NCI-H1417 treated with DMSO at 0.1 percent for 48 hours (cell line): ENCODE measurements around the gene GPR101.
A peak's percentile ranks its signal among the peaks of the same experiment; 100 is the strongest.

Experiments used
- DNase-seq: peaks from one replicate; lab custom pipeline; 2025; lab: John Stamatoyannopoulos, UW

GPR101 gene, protein sequence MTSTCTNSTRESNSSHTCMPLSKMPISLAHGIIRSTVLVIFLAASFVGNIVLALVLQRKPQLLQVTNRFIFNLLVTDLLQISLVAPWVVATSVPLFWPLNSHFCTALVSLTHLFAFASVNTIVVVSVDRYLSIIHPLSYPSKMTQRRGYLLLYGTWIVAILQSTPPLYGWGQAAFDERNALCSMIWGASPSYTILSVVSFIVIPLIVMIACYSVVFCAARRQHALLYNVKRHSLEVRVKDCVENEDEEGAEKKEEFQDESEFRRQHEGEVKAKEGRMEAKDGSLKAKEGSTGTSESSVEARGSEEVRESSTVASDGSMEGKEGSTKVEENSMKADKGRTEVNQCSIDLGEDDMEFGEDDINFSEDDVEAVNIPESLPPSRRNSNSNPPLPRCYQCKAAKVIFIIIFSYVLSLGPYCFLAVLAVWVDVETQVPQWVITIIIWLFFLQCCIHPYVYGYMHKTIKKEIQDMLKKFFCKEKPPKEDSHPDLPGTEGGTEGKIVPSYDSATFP

DNA sequence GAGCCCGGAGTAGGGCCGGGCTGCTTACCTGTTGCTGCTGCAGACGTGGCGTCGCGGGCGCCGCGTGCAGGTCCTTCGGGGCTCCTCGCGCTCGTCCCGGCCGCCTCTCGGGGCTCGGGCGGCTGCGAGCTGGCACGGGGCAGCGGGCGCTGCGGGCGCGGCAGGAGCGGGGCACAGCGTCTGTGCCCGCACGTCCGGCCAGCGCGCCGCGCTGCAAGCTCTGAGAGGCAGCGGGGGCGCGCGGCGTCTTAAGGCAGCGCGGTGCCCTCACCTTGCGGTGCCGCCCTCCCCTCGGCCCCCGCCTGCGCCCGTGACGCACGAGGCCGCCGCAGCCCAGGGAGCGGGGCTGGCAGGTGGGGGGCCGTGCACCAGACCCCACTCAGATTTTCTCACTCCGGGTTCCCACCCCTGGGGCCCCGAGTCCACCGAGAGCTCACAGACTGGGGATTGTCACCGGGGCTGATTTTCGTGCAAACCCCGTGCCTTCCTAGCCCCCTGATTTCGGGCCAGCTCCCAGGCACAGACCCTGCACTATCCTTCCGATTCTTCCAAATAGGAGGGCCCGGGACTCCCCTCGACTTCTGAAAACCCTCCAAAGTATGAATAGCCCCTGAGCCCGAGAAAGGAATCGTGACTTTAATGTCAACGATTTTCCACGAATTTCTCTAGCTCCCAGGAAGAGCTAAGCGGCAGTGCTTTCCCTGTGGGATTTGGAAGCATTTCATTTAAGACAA, at the start of gene GPR101:
Gene GPR101, minus strand, starts transcription at position 222 of the 734 bp plus-strand sequence. CDS start 2,321 bp downstream, outside the sequence.
- no peak for DNase-seq

DNA sequence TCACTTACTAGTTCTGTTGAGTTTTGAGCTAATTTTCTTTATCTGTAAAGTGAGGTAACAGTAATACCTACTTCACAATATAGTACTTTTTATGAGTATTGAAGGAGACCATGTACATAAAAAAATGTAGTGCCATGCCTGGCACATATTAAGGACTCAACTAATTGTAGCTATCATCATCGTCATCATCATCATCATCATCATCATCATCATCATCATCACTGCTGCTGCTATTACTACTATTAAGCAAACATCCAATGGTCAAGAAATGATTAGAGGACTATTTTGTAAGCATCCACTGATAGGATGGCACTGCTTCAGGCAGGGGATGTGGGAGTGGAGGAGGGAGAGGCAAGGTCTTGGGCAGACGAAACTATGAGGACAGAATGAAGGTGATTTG, 47.4 kb upstream of the GPR101 start:
- no peak for DNase-seq

DNA sequence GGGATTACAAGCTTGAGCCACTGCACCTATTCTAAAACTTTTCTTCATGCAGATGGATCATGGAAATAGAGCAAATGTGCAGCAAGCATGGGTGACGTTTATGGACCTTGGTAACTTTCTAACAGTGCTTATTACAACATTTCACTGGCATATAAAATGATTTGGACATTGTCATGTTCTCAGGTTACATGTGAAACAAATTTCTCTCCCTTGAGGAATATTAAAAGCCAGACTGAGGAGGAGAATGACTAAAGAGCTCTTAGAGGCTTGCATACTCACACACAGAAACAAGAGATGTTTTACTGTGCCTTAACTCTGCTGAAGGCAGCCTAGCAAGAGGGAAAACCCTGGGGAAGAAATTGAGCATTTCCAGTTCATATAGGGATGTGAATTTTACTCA, 38.6 kb upstream of the GPR101 start:
- DNase-seq = no peak

DNA sequence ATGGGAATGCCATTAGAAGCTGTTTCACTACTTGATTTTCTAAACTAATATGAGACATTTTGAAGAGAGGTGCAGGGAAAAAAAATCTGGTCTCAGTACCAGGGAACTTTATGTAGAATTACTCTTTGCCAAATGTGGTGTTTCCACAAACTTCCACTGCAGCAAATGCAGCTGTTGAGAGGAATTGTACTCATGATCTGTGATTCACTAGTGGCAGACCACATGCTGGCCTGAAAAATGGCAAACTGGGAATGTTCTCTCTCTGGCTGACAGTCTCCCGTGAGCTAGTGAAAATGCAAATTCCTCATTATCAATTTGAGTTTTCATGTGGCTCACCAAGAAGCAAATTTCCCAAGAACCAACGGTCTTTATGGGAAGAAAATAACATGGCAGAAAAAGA, 37.8 kb upstream of the GPR101 start:
- no peak for DNase-seq

DNA sequence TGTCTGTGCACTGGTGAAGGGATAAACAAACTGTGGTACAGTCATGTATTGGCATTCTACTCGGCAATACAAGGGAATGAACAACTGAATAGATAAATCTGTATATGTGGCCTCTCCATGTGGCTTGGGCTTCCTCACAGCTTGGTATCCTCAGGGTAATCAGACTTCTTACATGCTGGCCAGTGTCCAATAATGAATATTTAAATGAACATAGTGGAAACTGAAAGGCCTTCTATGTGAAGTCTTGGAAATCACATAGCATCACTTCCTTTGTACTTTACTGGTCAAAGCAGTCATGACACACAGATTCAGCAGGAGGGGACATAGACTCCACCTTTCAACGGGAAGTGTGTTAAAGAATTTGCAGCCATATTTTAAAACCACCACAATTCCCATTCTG, 33.4 kb upstream of the GPR101 start:
- DNase-seq = no peak

DNA sequence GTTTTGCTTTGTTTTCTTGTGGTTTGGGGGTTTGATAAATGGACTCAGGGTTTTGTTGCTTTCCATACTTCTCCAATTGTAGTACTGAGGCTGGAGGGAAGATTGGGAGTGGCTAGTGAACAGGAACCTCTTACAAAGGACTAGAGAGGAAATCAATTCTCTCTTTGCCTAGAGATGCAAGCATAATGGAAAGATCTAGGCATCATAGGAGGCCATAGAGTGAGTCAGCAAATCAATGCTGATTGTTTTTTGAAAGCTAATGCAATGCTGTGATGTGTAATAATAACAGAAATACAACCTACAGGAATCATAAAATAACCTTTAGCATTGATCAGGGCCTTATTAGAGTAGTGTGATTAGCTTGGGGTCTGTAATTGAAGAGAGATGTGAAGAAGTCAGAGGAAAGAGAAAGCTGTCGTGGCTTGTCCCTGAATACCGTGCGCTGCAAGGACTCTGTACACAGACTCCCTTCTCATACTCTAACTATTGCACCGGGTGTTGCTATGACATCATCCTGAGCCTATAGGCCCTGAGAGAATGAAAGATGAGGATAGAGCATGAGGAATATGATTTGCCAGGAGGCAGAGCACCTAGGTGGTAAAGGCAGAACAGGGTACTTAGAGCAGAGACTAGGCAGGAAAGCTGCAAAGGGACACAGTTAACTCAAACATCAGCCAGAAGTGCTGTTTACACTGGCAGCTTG, 29.3 kb upstream of the GPR101 start:
- peak; percentile 11 for DNase-seq

DNA sequence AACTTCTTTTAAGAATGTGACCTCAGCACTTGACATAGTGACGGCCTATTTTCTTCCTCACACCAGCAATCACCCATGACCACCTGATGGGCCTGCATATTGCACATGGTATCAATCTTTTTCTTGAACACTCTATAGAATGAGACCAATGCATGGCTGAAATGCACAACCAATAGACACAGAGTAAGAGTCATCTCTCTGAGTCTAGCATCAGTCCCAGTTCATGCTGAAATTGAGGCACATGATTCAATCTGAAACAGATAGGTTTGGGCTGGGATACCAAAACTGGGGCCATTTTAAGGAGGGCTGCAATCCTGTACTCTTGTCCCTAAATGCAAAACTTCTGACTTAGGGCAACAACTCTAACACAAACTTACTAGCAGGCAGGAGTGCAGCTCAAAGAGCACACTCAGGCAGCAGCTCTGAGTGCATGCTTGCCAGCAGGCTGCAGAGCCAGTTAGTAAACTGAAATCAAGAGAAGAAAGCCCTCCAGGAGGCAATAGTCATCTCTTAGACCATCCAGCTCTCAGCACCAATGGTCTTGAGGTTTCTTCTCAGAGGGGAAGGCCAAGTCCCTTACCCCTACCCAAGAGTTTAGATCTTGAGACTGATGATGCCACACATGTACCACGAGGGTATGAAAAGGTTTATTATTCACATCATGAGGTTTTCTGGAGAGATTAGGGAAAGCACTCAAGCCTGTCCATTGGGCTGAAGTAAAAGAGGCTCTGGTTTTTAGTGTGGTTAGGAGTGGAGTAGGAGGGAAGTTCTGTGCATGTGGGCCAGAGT, 24.7 kb upstream of the GPR101 start:
- DNase-seq = no peak

DNA sequence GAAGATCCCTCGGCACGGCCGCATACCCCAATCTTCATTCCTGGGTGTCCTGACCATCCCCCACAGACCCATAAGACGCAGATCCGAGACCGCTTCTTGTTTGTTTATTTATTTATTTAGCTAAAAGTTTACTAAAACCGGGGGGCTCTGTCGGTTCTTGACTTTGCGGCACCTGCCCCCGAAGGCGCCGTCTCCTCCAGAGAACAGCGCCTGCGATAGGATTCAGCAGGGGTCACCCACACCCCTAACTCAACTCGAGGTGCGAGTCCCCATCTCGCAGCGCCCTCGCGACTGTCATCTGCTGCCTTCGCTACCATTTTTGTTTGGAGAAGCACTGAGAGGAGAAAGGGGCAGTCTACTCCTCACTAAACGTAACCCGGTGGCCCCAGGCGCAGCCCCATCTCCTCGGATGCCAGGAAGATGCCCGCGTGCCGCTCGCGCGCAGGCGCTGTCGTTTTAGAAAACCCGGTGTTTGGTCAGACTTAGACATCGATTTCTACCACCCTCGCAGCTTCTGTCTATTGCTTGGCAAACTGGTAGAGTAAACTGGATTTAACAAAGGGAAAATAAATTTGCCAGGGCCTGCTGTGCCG, 18.9 kb upstream of the GPR101 start:
- no peak for DNase-seq

DNA sequence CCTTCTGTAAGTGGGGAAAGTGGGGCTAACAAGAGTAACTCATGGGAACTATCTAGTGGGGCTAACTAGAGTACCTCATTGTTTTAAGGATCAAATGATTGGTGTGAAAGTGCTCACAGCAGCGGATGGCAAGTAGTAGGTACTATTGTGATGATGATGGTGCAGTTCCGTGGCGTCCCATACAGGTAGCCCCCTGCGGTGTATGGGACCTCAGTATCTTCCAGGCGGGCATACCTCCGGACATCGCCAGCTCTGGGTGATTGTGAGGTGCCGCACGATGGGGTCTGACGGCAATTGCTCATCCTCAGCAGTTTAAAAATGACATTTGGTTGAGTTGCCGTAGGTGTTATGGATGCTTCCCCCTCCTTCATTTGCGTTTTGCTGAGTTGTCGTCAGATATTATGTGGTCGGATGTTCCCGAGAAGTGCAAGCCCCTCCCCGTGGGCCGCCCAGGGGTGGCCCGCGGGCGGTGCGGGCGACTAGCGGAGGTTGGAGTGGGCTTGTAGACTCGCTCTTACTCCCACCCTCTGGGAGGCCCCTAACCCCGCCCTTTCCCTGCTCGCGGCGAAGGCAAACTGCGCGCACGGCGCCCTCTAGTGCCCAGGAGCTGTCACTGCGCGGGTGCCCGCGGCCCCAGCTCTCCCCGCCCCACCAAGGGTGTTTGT, 18.3 kb upstream of the GPR101 start:
- peak; percentile 45 for DNase-seq

DNA sequence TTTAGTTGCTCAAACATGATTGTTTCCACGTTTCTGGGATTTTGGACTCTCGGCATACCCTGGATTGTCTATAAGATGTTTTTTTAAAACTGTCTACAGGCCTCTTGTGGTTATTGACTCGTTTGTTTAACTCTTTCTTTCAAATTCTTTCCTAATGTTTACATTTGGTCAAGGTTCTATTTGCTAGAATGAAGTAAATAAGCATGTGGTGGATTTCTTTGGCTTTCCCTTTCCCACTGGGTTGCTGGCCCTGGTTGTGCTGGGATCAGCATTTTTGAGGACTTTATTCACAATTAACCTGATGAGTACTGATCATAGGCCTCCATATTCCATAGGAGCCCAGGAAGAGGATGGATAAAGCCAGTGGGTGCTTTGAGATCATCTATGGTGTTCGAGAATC, 11.1 kb upstream of the GPR101 start:
- no peak for DNase-seq

DNA sequence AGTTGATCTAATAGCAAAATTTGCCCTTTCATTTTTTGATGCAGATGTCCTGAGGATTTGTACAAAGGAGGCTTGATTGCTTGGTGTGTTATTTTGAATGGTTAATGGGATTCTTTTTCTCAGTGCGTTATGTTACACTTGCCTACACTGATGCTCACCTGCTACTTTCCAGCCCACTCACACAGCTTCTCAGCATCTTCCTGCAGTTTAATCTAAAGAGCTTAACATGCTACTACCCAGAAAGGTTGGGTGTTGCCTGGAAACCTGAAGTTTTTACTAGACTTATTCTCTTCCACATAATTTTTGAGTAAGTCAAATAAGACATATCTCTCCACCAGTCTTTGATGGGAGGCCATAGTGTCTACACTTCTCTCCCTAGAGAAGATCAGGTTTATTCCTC, 9.9 kb upstream of the GPR101 start:
- no peak for DNase-seq

DNA sequence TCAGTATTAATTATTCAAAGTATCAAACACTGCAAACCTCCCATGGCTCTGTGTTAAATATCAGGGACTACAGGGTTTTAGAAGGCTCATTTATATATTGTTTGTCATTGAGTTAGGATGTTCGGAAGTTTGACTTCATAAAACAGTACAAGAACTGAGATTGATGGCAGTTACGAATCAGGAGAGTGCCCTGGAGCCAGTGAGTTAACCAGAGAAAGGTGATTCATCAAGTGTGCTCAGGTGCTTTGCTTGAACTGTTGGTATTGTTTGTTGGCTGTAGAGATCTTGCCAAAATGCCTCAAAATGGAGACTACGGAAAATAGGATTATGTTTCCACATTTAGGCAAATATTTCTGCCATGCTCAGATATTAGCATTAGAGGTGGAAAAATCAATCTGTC, 7.5 kb upstream of the GPR101 start:
- no peak for DNase-seq

DNA sequence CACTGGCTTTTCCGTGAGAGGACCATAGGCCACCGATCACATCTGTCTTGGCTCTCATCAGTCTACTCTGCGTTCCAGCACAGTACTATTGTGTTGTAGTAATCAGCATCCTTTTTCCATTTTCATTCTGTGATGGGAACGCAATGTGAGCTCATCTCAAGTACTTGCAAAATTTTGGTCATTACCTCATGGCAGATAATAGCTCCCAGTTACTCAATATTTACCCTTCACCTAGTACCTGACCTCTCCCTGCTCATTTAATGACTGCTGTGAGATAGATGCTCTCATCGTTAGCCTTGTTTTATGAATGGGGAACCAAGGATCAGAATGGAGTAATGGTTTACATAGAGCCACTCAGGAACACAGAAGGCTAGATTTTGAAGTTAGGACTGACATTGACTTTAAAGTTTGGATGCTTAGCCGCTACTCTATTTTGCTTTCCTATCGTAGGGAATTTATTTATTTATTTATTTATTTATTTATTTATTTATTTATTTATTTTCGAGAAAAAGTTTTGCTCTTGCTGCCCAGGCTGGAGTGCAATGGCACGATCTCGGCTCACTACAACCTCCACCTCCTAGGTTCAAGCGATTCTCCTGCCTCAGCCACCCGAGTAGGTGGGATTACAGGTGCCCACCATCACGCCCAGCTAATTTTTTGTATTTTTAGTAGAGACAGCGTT, 6.5 kb upstream of the GPR101 start:
- no peak for DNase-seq

DNA sequence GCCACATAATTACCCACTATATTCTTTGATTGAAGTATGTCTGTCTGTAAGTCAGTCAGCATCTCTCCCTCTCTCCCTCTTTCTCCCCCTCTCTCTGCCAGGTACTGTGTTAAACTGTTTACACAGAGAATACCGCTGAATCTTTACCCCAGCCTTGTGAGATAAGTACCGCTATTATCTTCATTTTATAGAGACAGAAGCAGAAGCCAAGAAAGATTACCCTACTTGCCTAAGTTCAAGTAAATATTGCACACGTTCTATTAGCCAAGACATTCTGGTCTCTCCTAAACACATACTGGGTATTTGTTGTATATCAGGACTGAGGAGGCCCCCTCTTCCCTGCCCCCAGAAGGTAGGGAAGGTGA, 695 bp upstream of the GPR101 start:
- no peak for DNase-seq

DNA sequence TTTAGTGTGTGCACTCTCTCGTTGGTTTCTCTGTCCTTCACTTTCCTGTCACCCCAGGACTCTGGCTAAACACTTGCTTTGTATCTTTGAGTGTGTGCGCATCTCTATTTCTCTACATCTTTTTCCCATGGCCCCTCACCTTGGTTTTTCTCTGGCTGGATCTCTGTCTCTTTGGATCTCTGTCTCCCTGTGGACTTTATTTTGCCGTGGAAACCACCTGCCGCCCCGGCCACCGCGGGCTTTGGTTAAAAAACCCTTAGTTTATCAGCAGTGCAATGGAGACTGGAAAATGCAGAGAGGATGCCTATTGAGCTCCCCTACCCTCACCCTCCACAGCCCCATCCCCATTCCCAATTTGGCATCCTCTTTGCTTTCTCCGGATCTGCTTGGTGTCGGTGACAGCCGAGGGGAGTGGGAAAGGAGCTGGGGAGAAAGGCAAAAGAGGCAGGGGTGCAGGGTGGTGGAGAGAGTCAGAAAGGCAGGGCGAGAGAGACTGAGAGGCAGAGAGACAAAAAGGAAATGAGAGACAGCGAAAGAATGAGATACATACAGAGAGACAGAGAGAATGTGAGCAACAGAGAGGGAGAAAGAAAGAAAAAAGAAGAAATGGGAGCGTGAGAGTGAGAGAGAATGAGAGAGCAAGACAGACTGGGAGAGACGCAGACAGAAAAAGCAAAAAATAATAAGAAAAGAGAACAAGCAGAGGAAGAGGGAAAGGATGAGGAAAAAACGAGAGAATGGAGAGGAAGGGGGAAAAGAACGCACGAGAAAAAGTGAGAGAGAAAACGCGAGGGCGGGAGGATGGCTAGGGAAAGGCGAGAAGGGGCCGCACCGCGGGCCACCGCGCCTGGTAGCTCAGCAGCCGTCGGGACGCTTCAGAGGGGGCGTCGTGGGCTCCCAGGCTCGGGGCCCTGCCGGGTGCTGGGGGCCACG, 688 bp downstream of the GPR101 start:
- no peak for DNase-seq

DNA sequence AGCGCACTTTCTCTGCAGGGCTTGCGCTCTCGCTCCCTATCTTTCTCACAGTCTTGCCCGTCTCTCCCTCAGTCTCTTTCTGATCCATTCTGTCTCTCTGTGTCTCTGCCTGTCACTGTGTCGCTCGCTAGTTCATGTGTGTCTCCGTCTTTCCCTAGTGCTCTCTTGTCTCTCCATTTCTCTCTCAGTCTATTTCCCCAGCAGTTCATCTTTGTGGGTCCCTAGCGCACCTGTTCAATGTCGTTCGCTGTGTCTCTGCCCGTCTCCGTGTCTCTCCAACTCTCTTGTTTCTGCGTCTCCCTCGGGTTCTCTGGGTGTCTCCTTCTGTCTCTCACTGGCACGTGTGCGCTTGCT, 1.5 kb downstream of the GPR101 start:
- DNase-seq = no peak

DNA sequence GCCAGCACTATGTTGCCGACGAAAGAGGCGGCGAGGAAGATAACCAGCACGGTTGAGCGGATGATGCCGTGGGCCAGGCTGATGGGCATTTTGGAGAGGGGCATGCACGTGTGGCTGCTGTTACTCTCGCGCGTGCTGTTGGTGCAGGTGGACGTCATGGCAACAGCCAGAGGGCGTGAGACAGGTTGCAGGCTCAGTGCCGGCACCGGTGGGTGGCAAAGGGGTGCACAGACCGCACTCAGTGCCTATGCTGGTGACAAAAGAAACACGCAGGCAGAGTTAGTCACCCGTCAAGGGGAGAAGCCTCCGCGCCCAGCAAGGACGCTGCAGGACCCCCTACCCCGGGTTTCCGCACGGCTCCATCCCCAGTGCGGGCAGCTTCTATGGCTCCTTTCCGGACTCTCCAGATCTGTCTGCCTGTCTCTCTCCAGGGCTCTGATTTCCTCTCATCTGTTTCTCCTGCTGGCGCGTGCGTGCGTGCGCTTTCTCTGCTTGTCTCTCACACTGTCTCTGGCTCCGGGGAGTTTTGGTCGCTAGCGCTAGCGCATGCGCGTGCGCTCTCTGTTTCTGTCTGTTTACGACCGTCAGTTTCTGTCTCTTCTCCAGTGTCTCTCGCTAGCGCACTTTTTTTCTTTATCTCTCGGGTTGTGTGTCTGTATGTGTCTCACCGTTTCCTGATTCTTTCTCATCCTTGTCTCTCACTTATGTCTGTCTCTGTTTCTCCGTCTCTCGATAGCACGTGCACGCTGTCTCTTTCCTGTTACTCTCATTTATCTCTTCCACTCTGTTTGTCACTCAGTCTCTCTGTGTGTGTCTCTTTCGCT, 2.1 kb downstream of the GPR101 start:
- peak; percentile 2 for DNase-seq

DNA sequence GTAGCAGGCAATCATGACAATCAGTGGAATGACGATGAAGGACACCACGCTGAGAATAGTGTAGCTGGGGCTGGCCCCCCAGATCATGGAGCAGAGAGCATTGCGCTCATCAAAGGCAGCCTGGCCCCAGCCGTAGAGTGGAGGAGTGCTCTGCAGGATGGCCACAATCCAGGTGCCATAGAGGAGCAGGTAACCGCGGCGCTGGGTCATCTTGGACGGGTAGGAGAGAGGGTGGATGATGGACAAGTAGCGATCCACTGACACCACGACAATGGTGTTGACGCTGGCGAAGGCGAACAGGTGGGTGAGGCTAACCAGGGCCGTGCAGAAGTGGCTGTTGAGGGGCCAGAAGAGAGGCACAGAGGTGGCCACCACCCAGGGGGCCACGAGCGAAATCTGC, 2.8 kb downstream of the GPR101 start:
- no peak for DNase-seq
